GM12874 (cell line): ENCODE data around the gene POU4F3.

Experiments
- TF ChIP-seq, protein P1 (sequence below): IDR thresholded peaks from 2 replicates; pipeline ENCODE4 v1.5.1; 2011; ENCODE audit warnings: low read depth, mild to moderate bottlenecking, control low read depth, low read length, moderate library complexity; ENCODE audit not compliant: insufficient read depth

Gene POU4F3

DNA sequence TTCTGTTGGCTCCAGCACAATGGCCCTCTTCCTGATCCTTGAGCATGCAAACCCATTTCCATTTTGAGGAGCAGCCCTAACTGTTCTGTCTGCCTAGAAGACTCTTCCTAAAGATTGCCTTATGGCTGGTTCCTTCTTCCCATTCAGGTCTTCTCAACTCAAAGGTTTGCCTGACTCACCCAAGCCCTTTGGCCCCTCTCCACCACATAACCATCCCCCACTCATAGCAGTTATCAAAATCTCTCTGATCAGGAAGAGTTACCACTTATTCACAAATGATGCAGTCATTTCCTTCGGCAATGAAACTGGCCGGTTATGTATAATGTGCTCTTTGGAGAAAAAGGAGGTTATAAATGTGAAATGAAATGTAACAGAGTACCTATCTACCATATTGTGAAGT, 8.9 kb upstream of the POU4F3 start:
- TF ChIP-seq, protein P1, sequence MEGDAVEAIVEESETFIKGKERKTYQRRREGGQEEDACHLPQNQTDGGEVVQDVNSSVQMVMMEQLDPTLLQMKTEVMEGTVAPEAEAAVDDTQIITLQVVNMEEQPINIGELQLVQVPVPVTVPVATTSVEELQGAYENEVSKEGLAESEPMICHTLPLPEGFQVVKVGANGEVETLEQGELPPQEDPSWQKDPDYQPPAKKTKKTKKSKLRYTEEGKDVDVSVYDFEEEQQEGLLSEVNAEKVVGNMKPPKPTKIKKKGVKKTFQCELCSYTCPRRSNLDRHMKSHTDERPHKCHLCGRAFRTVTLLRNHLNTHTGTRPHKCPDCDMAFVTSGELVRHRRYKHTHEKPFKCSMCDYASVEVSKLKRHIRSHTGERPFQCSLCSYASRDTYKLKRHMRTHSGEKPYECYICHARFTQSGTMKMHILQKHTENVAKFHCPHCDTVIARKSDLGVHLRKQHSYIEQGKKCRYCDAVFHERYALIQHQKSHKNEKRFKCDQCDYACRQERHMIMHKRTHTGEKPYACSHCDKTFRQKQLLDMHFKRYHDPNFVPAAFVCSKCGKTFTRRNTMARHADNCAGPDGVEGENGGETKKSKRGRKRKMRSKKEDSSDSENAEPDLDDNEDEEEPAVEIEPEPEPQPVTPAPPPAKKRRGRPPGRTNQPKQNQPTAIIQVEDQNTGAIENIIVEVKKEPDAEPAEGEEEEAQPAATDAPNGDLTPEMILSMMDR: no peak

DNA sequence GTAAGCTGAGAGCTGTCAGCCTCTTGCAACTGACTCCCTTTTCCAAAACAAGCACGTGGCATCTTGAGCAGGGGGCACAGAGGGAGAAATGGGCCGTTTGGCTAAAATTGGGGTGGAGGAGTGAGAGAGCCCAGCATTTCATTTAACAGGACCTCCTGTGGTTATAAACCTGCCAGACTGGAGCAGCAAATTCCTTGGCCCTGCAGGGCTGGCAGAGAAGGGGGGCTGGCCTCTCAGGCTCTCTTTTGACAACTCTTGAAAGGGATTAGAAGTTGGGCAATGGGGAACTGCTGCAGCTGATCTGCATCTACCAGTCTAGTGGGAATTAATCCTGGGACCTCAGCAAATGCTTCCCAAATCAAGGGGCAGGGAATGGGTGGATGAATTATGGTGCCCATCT, 7.2 kb upstream of the POU4F3 start:
- TF ChIP-seq, protein P1: no peak

DNA sequence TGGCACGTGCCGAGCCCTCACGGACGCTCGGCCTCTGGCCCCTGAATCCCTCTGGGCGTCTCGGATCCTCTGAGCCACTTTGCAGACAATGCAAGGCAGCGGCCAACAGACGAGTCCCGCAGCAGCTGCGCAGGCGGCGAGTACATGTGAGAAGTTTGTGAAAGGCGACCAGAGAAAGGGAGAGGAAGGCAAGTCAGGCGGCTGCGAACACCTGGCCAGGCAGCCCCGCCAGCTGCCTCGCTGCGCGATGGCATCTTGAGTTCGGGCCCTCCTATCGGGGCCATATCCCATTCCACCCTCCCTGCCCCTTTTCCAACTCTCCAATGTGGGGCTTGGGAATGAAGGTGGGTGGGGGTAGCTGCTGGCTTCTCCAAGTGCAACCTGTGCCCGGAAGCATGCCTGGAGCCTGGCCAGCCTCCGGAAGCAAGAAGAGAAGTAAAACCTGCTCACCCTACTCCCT, 4.5 kb upstream of the POU4F3 start:
- TF ChIP-seq, protein P1: no peak

DNA sequence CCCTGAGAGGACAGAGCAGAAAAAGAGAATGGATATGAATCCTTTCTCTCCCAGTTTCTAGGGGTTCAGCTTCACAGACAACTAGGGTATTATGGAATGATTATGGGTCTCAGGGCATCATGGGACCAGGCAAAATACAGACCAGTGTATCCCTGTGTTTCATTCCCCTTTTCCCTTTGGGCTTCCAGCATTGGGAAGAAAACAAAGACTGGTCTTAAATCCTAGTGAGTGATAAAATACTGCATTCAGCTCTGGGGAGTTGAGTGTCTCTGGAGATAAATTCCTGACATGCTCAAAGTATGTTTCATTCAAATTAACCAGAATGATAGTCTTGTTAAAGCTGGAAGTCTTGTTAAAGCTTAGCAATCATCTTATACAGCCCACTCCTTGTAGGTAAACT, 2.4 kb upstream of the POU4F3 start:
- TF ChIP-seq, protein P1: no peak

DNA sequence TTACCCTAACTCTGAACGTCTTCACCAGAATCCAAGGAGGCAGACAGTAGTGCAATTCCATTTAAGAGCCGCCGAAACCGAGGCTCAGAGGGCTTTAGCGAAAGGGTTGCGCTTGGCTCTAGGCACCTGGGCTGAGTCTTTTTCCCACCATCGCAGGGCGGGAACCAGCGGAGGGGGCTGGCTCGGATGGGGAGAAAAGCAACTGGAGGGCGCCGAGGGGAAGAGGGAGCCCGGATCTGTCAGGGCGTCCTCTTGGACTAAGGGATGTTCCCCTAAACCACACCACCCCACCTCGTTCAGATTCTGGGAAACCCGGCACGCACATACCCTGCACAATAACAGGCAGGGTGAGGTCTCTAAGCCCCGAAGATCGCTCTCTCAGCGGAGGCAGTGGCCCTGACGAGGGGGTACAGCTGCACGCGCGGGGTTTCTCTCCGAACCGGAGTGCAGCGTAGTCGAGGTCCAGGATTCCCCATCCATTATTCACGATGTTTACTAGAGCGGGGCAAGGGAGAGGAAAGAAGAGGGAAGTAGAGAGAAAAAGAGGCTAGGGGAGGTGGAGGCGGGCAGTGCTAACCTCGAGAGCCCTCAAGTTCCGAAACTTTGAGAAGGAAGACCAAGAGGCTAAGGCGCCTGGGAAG, 1.3 kb upstream of the POU4F3 start:
- TF ChIP-seq, protein P1: no peak

DNA sequence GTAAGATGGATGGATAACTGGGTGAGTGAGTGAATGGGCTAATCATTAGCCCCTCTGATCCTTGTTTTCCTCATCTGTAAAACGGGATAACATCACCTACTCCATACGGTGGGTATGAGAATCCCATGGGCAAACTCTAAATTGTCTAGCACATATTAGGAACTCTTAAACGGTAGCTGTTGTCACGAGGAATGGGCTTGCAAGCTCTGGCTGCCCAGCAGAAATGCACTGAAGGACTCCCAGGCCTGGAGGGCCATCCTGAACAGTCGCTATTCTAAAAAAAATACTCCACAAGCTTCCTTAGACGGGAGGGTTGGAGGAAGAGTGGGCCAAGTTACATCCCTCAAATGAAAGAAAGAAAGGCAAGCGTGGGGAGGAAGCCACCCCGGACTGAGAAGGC, 711 bp upstream of the POU4F3 start:
- TF ChIP-seq, protein P1: no peak

DNA sequence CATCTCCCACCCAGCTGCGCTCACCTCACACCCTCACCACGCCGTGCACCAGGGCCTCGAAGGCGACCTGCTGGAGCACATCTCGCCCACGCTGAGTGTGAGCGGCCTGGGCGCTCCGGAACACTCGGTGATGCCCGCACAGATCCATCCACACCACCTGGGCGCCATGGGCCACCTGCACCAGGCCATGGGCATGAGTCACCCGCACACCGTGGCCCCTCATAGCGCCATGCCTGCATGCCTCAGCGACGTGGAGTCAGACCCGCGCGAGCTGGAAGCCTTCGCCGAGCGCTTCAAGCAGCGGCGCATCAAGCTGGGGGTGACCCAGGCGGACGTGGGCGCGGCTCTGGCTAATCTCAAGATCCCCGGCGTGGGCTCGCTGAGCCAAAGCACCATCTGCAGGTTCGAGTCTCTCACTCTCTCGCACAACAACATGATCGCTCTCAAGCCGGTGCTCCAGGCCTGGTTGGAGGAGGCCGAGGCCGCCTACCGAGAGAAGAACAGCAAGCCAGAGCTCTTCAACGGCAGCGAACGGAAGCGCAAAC, 1.1 kb downstream of the POU4F3 start:
- TF ChIP-seq, protein P1: no peak
